Endodermal cell (in vitro differentiated cells): ENCODE results near the gene NINJ1. TPM values are rescaled to one million over a fixed set of nuclear protein-coding genes. Genes with fewer than 3 reads are reported as not detected.

Source experiments
- DNase-seq: peaks from one replicate; pipeline ENCODE4 v3.0.0-alpha.2; 2017
- H3K27ac ChIP-seq: 2 replicates; pipeline ENCODE4 v1.5.1; 2013; ENCODE audit warnings: mild to moderate bottlenecking, low read depth, low read length, moderate library complexity
- H3K27me3 ChIP-seq: 2 replicates; pipeline ENCODE4 v1.6.1; 2013; ENCODE audit warnings: mild to moderate bottlenecking, low read length, moderate library complexity; ENCODE audit not compliant: insufficient read depth, control insufficient read depth, poor library complexity, severe bottlenecking
- H3K36me3 ChIP-seq: 2 replicates; pipeline ENCODE4 v1.7.0; 2013; ENCODE audit warnings: mild to moderate bottlenecking, low read length, moderate library complexity; ENCODE audit not compliant: control insufficient read depth, insufficient read depth
- H3K4me1 ChIP-seq: one replicate; pipeline ENCODE4 v1.7.0; 2013; ENCODE audit warnings: low read length; ENCODE audit not compliant: control insufficient read depth, insufficient read depth
- H3K4me3 ChIP-seq: 2 replicates; pipeline ENCODE4 v1.5.1; 2013; ENCODE audit warnings: mild to moderate bottlenecking, low read length, moderate library complexity
- H3K9ac ChIP-seq: 2 replicates; pipeline ENCODE4 v1.6.1; 2013; ENCODE audit warnings: mild to moderate bottlenecking, low read length, moderate library complexity; ENCODE audit not compliant: poor library complexity, severe bottlenecking; ENCODE audit errors: extremely low read depth
- H3K9me3 ChIP-seq: 2 replicates; pipeline ENCODE4 v1.6.1; 2013; ENCODE audit warnings: mild to moderate bottlenecking, low read length, moderate library complexity; ENCODE audit not compliant: control insufficient read depth
- H3K27ac Mint-ChIP-seq: 2 replicates; pipeline ENCODE4 v1.8.0; 2020; ENCODE audit warnings: mixed read lengths
- H3K27me3 Mint-ChIP-seq: 2 replicates; pipeline ENCODE4 v1.8.0; 2021; ENCODE audit warnings: mild to moderate bottlenecking, mixed read lengths; ENCODE audit not compliant: insufficient read depth
- H3K36me3 Mint-ChIP-seq: 2 replicates; pipeline ENCODE4 v1.8.0; 2020; ENCODE audit warnings: low read depth, mixed read lengths
- H3K4me1 Mint-ChIP-seq: 2 replicates; pipeline ENCODE4 v1.8.0; 2020; ENCODE audit warnings: mixed read lengths
- H3K4me3 Mint-ChIP-seq: 2 replicates; pipeline ENCODE4 v1.8.0; 2020; ENCODE audit warnings: mild to moderate bottlenecking, moderate library complexity, mixed read lengths
- H3K9me3 Mint-ChIP-seq: 2 replicates; pipeline ENCODE4 v1.8.0; 2020; ENCODE audit warnings: mild to moderate bottlenecking, mixed read lengths
- WGBS, 2 experiments: methylation state at CpG; one replicate each; pipeline versions ENCODE4 v1.1.5 to v1.1.7; 2013; ENCODE audit warnings: missing lambda C conversion rate in 2 of 2, mixed read lengths in 1 of 2; ENCODE audit not compliant: insufficient coverage in 1 of 2, insufficient read length in 1 of 2; 5-methylcytosine and 5-hydroxymethylcytosine counted together
- total RNA-seq, 2 donors: library from RNA; stranded (reverse); fragmentation: NEBNext Ultra II Directional in 1 of 2; extraction: Animal tissue kit (Norgen Biotek cat#: 25700) in 1 of 2; gene quantifications; 2 replicates in 1 of 2; 3 replicates in 1 of 2; pipeline ENCODE4 v1.2.1, GENCODE V29; 2021
- TF ChIP-seq, protein P1 (sequence below): fragments of 200-600 bp; sonication (generic); conservative IDR thresholded peaks from 2 replicates; pipeline ENCODE4 v1.5.0; 2021; ENCODE audit warnings: antibody characterized with exemption, mild to moderate bottlenecking

Gene NINJ1
- total RNA-seq, 2 donors from 2014 or later, result 24.2 to 32.0 TPM

GRCh38 chr9:93167185-93167584 lies 33.1 kb upstream of the NINJ1 start:
- no peak overlapping the region for H3K4me3 Mint-ChIP-seq
- H3K4me1 Mint-ChIP-seq, result peaks cover 2% of the 10 kb centered on the region
- no peaks in the 10 kb centered on the region for H3K36me3 ChIP-seq
- no peaks in the 10 kb centered on the region for H3K9me3 ChIP-seq
- TF ChIP-seq, protein P1, sequence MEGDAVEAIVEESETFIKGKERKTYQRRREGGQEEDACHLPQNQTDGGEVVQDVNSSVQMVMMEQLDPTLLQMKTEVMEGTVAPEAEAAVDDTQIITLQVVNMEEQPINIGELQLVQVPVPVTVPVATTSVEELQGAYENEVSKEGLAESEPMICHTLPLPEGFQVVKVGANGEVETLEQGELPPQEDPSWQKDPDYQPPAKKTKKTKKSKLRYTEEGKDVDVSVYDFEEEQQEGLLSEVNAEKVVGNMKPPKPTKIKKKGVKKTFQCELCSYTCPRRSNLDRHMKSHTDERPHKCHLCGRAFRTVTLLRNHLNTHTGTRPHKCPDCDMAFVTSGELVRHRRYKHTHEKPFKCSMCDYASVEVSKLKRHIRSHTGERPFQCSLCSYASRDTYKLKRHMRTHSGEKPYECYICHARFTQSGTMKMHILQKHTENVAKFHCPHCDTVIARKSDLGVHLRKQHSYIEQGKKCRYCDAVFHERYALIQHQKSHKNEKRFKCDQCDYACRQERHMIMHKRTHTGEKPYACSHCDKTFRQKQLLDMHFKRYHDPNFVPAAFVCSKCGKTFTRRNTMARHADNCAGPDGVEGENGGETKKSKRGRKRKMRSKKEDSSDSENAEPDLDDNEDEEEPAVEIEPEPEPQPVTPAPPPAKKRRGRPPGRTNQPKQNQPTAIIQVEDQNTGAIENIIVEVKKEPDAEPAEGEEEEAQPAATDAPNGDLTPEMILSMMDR, result no peak
- no peak overlapping the region for H3K4me3 ChIP-seq
- H3K27me3 ChIP-seq, result no peaks in the 10 kb centered on the region
- 87 to 98% methylated on average over 5 to 6 of the region's 6 CpGs for WGBS, 2 experiments
- H3K36me3 Mint-ChIP-seq, result no peaks in the 10 kb centered on the region
- no peaks in the 10 kb centered on the region for H3K27me3 Mint-ChIP-seq
- no peak for DNase-seq
- H3K27ac ChIP-seq, result no peak overlapping the region
- H3K9ac ChIP-seq, result no peak overlapping the region
- no peak overlapping the region for H3K27ac Mint-ChIP-seq
- H3K9me3 Mint-ChIP-seq, result no peaks in the 10 kb centered on the region
- no peaks in the 10 kb centered on the region for H3K4me1 ChIP-seq

GRCh38 chr9:93166699-93167098 lies 32.6 kb upstream of the NINJ1 start:
- TF ChIP-seq, protein P1, result no peak
- 92 to 99% methylated on average over 7 of the region's 7 CpGs for WGBS, 2 experiments
- H3K27ac Mint-ChIP-seq, result no peak overlapping the region
- no peak overlapping the region for H3K27ac ChIP-seq
- no peak overlapping the region for H3K9ac ChIP-seq
- no peak for DNase-seq
- no peaks in the 10 kb centered on the region for H3K27me3 Mint-ChIP-seq
- no peak overlapping the region for H3K4me3 Mint-ChIP-seq
- no peaks in the 10 kb centered on the region for H3K4me1 Mint-ChIP-seq
- H3K36me3 Mint-ChIP-seq, result no peaks in the 10 kb centered on the region
- H3K4me3 ChIP-seq, result no peak overlapping the region
- no peaks in the 10 kb centered on the region for H3K4me1 ChIP-seq
- no peaks in the 10 kb centered on the region for H3K36me3 ChIP-seq
- no peaks in the 10 kb centered on the region for H3K9me3 ChIP-seq
- no peaks in the 10 kb centered on the region for H3K9me3 Mint-ChIP-seq
- H3K27me3 ChIP-seq, result no peaks in the 10 kb centered on the region

DNA sequence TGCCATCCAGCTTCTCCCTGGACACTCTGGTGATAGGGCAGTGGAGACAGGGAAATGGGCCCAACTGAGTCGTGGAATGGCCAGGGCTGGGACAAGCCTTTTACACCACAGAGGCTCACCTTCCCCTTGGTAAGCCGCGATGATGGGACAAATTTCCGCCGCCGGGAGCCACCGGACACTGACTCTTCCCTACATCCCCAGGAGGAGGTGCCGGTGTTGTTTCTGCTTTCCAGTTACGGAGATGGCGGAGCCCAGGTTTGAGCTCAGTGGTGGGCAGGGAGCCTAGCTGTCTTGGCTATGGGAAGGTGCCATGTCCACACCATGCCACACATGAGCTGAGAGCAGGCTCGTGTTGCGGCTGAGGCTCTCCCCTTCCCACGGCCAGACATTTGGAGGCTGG lies 30.0 kb upstream of the NINJ1 start:
- no peaks in the 10 kb centered on the region for H3K36me3 ChIP-seq
- H3K4me3 ChIP-seq, result no peak overlapping the region
- H3K4me1 Mint-ChIP-seq, result peaks cover 5% of the 10 kb centered on the region
- TF ChIP-seq, protein P1, result peak; percentile 50
- H3K9ac ChIP-seq, result no peak overlapping the region
- H3K27ac Mint-ChIP-seq, result no peak overlapping the region
- no peak overlapping the region for H3K4me3 Mint-ChIP-seq
- H3K4me1 ChIP-seq, result no peaks in the 10 kb centered on the region
- no peaks in the 10 kb centered on the region for H3K27me3 Mint-ChIP-seq
- H3K27ac ChIP-seq, result no peak overlapping the region
- DNase-seq, result peak; percentile 68
- 88 to 98% methylated on average over 8 to 13 of the region's 13 CpGs for WGBS, 2 experiments
- H3K9me3 ChIP-seq, result no peaks in the 10 kb centered on the region
- H3K36me3 Mint-ChIP-seq, result no peaks in the 10 kb centered on the region
- H3K27me3 ChIP-seq, result no peaks in the 10 kb centered on the region
- no peaks in the 10 kb centered on the region for H3K9me3 Mint-ChIP-seq
